Suprapubic skin (tissue), 4 donors: ENCODE measurements around the gene RSAD2. TPM values are rescaled to one million over a fixed set of nuclear protein-coding genes. Genes with fewer than 3 reads are reported as not detected.

Experiments used
- DNase-seq, 2 donors: peaks; one replicate each; pipeline ENCODE4 v3.0.0-alpha.2; 2019; ENCODE audit warnings: low spot score in 2 of 2
- H3K27ac ChIP-seq: fragments of 200-600 bp; sonication (generic); one replicate; pipeline ENCODE4 v1.5.1; 2019
- H3K27me3 ChIP-seq: fragments of 200-600 bp; sonication (generic); one replicate; pipeline ENCODE4 v1.5.1; 2019
- H3K36me3 ChIP-seq: fragments of 200-600 bp; sonication (generic); one replicate; pipeline ENCODE4 v1.5.1; 2019
- H3K4me1 ChIP-seq: fragments of 200-600 bp; sonication (generic); one replicate; pipeline ENCODE4 v1.5.1; 2019
- H3K4me3 ChIP-seq: fragments of 200-600 bp; sonication (generic); one replicate; pipeline ENCODE4 v1.5.1; 2019; ENCODE audit warnings: mild to moderate bottlenecking
- H3K9me3 ChIP-seq: fragments of 200-600 bp; sonication (generic); one replicate; pipeline ENCODE4 v1.5.1; 2019
- CTCF ChIP-seq, 2 donors: fragments of 200-600 bp in 1 of 2; fragments of 450-650 bp in 1 of 2; sonication (generic) in 1 of 2; IDR thresholded peaks; one replicate each; pipeline ENCODE4 v1.5.1; 2016 to 2019; ENCODE audit warnings: antibody characterized with exemption in 2 of 2, mild to moderate bottlenecking in 1 of 2, moderate library complexity in 1 of 2
- EP300 ChIP-seq: sonication (generic); formaldehyde crosslinking; IDR thresholded peaks from one replicate; pipeline ENCODE4 v1.6.1; 2017; ENCODE audit warnings: antibody characterized with exemption
- POLR2A ChIP-seq, 2 donors: fragments of 450-650 bp; IDR thresholded peaks; one replicate each; pipeline ENCODE4 v1.6.1; 2017; ENCODE audit warnings: antibody characterized with exemption in 2 of 2, mild to moderate bottlenecking in 2 of 2, moderate library complexity in 2 of 2
- POLR2AphosphoS5 ChIP-seq, 3 donors: sonication (generic); formaldehyde crosslinking; IDR thresholded peaks; one replicate each; pipeline ENCODE4 v1.6.1; 2017; ENCODE audit warnings: antibody characterized with exemption in 3 of 3
- WGBS: methylation state at CpG from one replicate; pipeline ENCODE4 v1.1.5; 2018; 5-methylcytosine and 5-hydroxymethylcytosine counted together
- total RNA-seq, 4 donors: library from RNA; depleted of rRNA; stranded (reverse); fragments of >200 nt; gene quantifications; one replicate each; pipeline ENCODE4 v1.1.0, GENCODE V29; 2016

Gene RSAD2
- total RNA-seq, 4 donors from 2014 or later: 0.24 to 1.5 TPM; not detected in 2

- Histone ChIP-seq H3K27me3 (no peaks in the 10 kb centered on the region), H3K4me3 (no peak overlapping the region), H3K9me3 (no peaks in the 10 kb centered on the region), H3K36me3 (no peaks in the 10 kb centered on the region), H3K27ac (no peak overlapping the region), H3K4me1 (no peaks in the 10 kb centered on the region)
- TF ChIP-seq EP300 (no peak), POLR2AphosphoS5 (IDR thresholded peaks at IDR 0.05) (no peak)
- WGBS: 84% methylated on average over 8 of the region's 8 CpGs
- no peak for DNase-seq
These were observed 65.3 kb downstream of the RSAD2 start for GRCh38 chr2:6942848-6943247.

GRCh38 chr2:6943523-6943922, 65.9 kb downstream of the RSAD2 start:
- TF ChIP-seq CTCF (IDR thresholded peaks at IDR 0.05) (no peak), POLR2A (IDR thresholded peaks at IDR 0.05) (no peak), EP300 (no peak), POLR2AphosphoS5 (IDR thresholded peaks at IDR 0.05) (no peak)
- no peak for DNase-seq
- Histone ChIP-seq H3K36me3 (no peaks in the 10 kb centered on the region), H3K4me3 (no peak overlapping the region), H3K9me3 (no peaks in the 10 kb centered on the region), H3K4me1 (peaks cover 1% of the 10 kb centered on the region), H3K27me3 (no peaks in the 10 kb centered on the region), H3K27ac (no peak overlapping the region)
- 91% methylated on average over 6 of the region's 6 CpGs for WGBS

- H3K27ac ChIP-seq: peak overlapping the region; percentile 9
- H3K4me1 ChIP-seq: peaks cover 2% of the 10 kb centered on the region
- no peaks in the 10 kb centered on the region for H3K36me3 ChIP-seq
- TF ChIP-seq CTCF (IDR thresholded peaks at IDR 0.05) (no peak), EP300 (no peak), POLR2AphosphoS5 (IDR thresholded peaks at IDR 0.05) (no peak), POLR2A (IDR thresholded peaks at IDR 0.05) (no peak)
- no peaks in the 10 kb centered on the region for H3K27me3 ChIP-seq
- no peak overlapping the region for H3K4me3 ChIP-seq
- WGBS: 94% methylated on average over 8 of the region's 8 CpGs
- DNase-seq: no peak
- H3K9me3 ChIP-seq: no peaks in the 10 kb centered on the region
These were observed 66.4 kb downstream of the RSAD2 start for GRCh38 chr2:6943971-6944370.

GRCh38 chr2:6944555-6944954, 67.0 kb downstream of the RSAD2 start:
- DNase-seq: no peak
- no peak overlapping the region for H3K4me3 ChIP-seq
- 81% methylated on average over 5 of the region's 5 CpGs for WGBS
- H3K27me3 ChIP-seq: no peaks in the 10 kb centered on the region
- no peak for TF ChIP-seq POLR2AphosphoS5 (IDR thresholded peaks at IDR 0.05)
- no peak for TF ChIP-seq CTCF (IDR thresholded peaks at IDR 0.05)
- no peak for TF ChIP-seq EP300
- TF ChIP-seq POLR2A (IDR thresholded peaks at IDR 0.05): no peak
- H3K27ac ChIP-seq: peak overlapping the region; percentile 9
- H3K4me1 ChIP-seq: peaks cover 2% of the 10 kb centered on the region
- no peaks in the 10 kb centered on the region for H3K36me3 ChIP-seq
- H3K9me3 ChIP-seq: no peaks in the 10 kb centered on the region

- DNase-seq: no peak
- no peaks in the 10 kb centered on the region for H3K27me3 ChIP-seq
- no peak overlapping the region for H3K4me3 ChIP-seq
- TF ChIP-seq POLR2A (IDR thresholded peaks at IDR 0.05) (no peak), EP300 (no peak), CTCF (IDR thresholded peaks at IDR 0.05) (no peak), POLR2AphosphoS5 (IDR thresholded peaks at IDR 0.05) (no peak)
- H3K9me3 ChIP-seq: no peaks in the 10 kb centered on the region
- peaks cover 2% of the 10 kb centered on the region for H3K4me1 ChIP-seq
- H3K27ac ChIP-seq: peak overlapping the region; percentile 9
- 78% methylated on average over 9 of the region's 9 CpGs for WGBS
- no peaks in the 10 kb centered on the region for H3K36me3 ChIP-seq
These were observed 67.7 kb downstream of the RSAD2 start for GRCh38 chr2:6945087-6945813.
